EL (cell line): ENCODE results near the gene MEF2A.
A peak's percentile ranks its signal among the peaks of the same experiment; 100 is the strongest.

Experiments used
- DNase-seq: peaks from one replicate; pipeline ENCODE4 v3.0.0-alpha.2; 2016

The MEF2A gene

DNA sequence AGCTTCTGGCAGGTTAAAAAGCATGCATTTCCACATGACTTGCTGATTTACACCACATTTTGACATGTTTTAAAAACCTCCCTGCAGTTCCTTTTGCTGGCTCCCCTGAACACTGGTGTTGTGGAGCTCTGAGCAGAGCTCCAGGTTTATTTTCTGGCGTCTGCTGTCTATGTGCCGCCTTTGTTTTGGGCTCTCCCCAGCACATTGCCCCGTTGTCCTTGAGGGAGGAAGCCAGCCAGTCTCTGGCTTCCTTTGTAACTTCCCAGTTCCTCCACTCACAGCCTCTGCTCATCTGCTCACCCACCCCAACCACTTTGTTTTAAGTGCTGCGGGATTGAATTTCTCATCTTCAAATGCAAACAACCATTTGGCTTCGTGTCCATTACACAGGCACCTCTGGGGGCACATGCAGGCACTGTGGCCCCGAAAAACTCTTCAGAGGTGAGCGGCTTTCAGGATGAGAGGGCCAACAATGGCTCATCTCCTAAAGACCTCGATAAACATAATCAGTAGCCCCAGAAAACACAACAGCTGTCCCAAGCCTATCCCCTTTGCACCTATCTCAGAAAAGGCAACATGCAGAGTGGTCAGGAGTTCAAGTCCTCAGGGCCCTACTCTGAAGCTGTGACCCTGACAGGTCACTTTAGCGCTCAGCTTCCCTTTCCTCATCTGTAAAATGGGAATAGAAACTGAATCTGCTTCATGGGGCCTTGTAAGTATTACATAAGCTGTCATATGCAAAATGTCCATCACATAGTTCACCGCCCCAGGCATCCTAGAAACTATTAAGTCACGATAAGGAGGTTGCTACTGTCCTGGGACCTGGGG is 1.3 kb upstream of the MEF2A start:
- peak; percentile 20 for DNase-seq

DNA sequence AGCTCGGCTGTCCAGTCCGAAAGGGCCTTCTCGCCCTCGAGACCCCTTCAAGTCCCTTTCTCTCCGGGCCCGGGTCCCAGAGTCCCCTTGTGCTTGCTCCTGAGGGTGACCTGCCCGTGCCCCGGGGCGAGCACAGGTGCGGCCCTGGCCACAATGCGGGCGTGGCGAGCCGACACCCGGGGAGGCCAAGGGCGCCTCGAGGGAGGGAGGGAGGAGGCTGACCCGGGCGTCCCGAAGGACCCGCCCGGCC is 810 bp upstream of the MEF2A start:
- DNase-seq: no peak

DNA sequence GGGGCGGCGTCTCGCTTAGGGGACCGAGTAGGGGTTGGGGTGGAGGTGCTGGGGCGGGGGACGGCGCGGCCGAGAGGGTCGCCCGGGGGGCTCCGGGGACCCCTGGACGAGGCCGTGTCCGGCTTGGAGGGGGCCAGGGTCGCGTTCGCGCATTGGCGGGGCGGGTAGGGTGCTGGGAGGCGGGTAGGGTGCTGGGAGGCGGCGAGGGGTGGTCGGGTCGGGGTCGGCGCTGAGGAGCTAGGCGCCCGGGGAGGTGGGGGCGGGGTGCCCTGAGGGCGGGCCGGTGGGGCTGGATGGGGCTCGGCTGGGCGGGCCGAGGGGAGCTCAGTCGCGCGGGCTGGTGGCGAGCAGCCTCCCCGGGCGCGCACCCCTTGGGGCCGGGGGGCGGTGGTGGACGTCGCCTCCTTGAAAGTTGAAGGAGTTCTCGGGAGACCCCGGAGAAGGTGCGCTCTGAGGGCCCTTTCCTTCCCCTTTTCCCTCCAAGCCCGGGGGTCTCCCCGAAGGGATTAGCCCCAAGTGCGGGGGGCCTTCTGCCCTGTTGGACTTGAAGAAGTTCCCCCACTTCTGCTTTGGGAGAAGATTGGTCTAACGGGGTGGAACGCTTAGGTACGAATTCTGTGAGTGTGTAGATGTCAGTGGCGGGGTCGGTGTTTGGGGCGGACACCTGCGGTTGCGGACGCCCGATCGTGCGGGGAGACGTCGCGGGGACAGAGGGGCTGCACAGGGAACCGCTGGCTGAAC is 543 bp downstream of the MEF2A start:
- DNase-seq: peak; percentile 19

DNA sequence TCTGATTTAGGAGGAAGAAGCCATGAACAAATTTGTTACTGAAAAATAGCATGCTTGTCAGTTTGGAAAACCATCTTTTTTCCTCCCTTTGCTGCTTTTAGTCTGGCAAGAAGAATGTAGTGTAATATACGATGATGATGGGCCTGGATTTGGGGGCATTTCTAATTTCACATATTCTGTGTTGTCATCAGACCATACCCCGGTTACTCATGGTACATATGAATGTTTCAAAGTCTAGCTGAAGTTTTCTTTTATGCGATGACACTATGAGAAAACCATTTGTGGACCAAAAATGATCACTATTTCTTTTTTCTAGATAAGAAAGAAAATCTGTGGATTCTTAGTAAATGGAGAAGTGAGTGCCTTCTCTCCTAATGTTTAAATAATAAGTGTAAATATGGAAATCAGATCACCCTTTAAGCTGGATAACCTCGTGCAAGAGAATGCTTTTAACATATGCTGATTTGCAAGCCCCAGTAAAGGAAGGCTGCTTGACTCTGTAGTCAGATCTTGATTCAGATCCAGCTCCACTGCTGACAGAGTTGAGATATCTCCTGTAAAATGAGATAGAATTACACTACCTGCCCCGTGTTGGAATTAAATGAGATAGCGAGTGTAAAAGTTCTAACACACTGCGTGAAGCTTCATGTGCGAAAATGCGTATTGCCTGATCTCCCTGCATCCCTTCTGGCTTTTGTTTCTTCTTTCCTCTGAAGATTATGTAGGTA is 3.0 kb downstream of the MEF2A start:
- peak; percentile 25 for DNase-seq

DNA sequence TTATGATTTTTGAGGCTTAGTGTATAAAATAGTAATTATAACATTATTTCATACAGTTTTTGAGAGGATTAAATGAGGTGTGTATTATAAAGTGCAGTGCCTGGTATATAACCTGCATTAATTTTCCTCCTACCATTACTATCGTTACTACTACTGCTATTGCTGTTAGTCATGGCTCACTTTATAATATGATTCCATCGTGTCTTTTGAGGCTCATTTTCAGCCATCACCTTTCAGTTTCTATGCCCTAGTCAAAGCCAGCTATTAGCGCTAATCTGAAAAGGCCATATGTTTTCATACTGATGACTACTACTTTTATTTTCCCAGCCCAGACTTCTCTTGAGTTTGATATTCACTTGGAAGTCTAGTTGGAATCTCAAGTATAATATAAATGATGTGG is 5.5 kb downstream of the MEF2A start:
- DNase-seq: no peak

DNA sequence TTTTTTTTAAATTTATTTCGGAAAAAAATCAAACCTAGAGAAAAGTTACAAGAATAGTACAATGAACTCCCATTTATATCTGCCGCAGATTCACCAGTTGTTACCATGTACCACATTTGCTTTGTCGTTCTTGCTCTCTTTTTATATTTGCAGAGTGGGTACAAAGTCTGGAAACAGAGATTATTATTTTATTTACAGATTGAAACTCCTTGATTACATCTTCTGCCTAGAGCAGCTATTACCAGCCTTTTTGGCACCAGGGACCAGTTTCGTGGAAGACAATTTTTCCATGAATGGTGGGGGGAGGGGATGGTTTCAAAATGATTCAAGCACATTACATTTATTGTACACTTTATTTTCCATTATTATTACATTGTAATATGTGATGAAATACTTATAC is 8.3 kb downstream of the MEF2A start:
- DNase-seq: no peak

DNA sequence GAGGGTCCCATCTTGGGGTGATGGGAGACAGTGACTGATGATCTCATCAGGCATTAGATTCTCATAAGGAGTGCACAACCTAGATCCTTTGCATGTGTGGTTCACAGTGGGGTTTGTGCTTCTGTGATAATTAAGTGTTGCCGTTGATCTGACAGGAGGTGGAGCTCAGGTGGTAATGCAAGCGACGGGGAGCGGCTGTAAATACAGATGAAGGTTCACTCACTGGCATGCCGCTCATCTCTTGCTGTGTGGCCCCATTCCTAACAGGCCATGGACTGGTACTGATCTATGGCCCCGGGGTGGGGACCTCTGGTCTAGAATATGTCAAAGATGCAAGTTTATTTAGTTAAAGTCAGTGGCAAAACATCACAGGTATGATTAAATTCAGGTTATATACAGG is 8.7 kb downstream of the MEF2A start:
- no peak for DNase-seq

DNA sequence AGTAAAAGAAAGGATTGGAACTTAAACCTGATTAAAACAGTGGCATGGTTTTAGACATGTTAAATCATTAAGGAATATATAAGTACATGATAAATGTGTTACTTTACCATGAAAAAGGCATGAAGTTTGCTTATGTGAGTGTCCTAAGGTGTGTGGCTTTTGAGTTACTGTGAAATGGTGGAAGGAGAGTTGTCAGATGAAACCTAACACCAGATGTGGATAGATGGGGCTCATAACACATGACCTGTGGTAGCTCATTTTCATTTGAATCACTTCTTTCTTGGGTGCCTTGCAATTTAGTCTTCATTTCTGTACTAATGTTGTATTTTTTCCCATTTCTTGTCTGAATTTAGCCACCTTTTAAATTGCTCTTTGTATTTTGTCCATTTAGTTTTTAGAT is 13.0 kb downstream of the MEF2A start:
- no peak for DNase-seq

DNA sequence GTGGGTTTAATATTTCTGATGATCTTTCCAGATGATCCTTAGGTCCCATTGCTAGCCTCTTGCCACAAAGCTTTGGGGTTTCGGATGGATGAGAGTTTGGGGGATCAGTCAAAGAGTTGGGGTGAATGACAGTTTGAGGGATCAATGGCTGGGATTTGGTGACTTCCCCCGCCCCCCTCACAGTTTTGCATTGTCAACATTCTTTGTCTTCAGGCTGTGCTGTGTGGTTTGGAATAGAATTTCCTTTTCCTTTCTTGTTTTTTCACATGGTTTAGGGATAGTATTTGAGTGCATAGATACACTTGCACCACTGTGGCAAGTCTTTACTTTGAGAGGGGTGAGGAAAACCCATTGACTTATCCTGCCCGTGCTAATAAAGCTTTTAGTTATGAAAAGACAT is 14.3 kb downstream of the MEF2A start:
- peak; percentile 17 for DNase-seq

DNA sequence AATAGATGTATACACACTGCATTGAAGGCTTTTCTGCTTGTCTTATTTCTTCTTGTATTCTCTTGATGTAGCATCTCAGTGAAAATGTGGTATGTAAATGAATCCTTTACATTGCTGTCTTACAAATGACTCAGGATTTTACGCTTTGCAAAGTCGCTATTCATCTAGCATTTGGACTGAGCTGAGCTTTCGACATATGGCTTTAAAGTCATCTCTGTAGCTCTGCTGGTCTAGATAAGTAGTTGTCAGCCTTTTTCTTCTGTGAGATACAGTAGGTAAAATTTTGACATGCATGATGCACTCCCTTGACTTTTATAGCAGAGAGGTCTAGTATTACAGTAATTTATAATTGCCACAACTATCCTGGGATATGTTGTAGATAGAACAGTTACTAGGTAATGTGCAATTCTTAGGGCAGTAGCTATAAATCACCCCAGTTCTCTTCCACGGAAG is 16.8 kb downstream of the MEF2A start:
- DNase-seq: no peak

DNA sequence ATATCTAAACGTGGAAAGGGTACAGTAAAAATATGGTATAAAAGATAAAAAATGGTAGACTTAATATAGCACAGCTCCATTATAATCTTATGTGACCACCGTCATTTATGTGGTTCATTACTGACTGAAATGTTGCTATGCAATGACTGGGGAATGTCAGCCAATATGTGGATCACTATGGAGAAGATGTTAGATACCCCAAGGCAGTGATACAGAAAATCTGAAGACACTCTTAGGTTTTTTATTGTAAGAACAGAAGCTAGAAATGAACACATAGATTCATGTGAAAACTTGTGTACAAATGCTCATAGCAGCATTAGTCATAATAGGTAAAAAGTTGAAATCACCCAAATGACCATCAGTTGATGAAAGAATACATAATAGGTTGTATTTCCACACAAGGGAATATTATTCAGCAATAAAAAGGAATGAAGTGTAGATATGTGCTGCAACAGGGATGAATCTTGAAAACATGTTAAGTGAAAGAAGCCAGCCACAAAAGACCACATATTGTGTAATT is 18.4 kb downstream of the MEF2A start:
- no peak for DNase-seq

DNA sequence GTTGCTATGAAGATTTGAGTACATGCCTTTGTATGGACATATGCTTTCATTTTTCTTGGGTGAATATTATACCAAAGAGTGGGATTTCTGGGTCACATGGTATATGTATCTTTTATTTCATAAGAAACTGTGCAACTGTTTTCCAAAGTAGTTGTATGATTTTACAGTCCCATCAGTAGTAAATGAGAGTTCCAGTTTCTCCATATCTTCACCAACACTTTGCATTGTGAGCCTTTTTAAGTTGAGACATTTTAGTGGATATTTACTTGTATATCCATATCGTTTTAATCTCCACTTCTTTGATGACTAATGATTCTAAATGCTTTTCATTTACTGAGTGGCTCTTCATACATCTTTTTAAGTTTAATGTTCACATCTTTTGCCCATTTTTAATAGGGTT is 20.3 kb downstream of the MEF2A start:
- no peak for DNase-seq

DNA sequence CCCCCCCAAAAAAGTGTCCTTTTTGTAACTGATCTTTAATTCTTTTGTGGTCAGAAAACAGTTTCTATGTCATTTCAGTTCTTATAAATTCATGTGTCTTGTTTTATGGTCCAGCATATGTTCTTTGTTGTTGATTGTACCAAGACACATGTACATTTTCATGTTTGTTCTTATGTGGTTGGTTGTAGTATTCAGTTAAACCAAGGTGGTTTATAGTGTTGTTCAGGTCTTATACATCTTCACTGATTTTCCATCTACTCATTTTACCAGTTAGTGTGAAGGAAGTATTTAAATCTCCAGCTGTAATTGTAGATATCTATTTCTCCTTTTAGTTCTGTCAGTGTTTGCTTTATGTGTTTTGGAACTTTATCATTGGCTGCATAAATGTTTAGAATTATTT is 24.0 kb downstream of the MEF2A start:
- no peak for DNase-seq

DNA sequence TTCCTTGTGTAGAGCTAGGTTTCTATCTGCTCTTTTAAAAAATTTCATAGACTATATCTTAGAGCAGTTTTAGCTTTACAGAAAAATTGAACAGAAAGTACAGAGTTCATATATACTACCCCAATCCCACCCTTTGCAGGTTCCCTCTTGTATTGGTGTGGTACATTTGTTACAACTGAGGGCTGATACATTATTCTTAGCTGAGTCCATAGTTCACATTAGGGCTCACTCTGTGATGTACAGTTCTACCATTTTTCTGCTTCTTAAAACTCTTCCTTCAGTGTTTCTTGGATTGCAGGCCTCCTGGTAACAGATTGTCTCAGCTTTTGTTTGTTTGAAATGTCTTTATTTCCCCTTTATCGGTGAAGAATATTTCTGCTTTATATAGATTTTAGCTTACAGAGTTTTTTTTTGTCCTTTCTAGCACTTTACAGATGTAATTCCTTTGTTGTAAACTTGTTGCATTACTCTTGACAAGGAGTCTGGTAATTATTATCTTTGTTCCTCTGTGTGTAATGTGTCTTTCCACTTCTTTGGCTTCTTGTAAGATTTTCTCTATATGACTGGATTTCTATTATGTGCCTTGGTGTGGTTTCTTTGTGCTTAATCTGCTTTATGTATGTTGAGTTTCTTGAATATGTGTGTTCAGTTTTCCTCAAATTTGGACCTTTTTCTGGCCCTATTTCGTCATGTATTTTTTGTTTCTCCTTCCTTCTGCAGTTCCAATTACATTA is 25.3 kb downstream of the MEF2A start:
- no peak for DNase-seq

DNA sequence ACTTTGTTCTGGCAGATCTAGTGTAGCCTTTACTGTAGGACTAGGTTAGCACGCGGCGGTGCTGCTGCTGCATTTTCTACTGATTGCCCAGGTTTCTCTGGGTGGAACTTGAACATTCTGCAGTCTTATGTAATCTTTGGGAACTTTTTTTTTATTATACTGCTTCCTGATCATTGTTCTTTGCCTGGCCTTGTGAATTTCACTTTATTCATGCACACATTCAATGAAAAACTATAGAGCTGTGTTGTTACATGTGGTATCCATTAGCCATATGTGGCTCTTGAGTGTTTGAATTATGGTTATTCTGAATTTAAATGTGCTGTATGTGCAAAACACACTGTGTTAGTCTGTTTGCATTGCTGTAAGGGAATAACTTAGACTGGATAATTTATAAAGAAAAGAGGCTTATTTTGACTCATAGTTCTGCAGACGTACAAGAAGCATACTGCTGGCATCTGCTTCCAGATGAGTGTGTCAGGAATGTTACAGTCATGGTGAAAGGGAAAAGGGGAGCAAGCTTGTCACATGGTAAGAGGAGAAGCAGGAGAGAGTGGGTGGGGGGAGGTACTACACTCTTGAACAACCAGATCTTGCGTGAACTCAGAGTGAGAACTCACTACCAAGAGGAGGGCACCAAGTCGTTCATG is 26.5 kb downstream of the MEF2A start:
- DNase-seq: peak; percentile 37

DNA sequence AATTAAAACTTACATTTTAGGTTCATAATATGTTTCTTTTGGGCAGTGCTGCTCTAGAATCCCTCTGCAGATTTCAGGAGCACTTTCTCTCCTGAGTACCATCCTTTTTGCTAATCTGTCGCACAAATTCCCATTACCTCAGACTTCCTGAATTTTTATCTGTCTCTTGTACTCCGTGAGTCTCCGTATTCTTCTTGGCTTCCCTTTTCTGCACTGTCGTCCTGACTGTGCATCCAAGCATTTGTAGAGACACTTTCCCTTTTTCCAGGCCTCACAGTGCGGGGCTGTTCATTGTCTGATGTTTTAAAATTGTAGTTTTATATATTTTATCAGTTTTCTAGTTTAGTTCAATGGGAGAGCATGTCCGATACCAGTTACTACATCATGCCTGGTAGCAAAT is 27.3 kb downstream of the MEF2A start:
- no peak for DNase-seq

DNA sequence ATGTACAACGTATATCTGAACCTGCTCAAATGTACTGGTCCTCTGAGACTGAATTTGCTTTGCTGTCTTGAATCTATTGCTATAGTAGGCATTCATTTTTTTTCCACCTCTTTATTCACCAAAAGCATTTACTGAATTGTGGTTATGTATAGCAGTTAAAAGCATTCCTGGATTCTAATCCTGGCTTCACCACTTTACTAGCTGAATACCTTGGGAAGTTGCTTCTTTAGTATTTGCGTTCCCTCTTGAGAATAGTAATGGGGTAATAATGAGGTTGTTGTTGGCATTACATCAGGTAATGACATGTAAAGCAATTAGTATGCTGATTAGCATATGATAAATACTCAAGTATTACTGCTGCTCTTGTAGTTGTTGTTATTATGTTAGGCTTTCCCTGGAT is 29.1 kb downstream of the MEF2A start:
- no peak for DNase-seq

DNA sequence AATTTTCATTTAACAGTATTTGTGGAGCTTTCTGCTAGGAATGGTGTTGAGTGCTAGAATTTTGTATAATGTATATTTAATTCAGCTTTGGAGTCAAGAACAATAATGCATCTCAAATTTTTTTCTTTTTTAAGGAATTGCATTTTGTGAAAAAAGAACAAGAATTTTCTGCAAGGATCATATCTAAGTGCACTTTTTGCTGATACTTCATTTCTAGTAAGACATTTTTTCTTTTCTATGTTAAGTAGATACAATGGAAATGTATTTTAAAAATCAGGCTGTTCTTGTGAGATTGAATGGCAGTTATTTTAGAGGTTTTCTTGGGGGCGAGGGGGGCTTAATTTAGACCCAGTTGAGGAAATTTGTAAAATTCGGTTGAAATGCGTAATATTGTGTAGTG is 32.5 kb downstream of the MEF2A start:
- DNase-seq: no peak

DNA sequence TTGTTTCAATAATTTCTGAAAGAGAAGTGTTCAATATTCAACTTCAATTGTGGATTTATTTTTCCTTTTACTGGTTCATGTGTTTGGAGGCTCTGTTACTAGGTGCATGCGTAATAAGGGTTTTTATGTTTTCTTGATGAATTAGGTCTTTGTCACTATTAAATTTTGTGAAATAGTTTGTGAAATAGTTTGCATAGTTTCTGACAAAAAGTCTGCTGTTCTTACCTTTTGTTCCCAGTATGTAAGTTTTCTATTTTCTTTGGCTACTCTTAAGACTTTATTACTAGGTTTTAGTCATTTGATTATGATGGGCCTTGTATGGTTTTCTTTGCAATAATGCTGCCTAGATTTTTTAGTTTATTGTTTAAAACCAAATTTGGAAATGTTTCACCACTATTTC is 38.0 kb downstream of the MEF2A start:
- DNase-seq: no peak

DNA sequence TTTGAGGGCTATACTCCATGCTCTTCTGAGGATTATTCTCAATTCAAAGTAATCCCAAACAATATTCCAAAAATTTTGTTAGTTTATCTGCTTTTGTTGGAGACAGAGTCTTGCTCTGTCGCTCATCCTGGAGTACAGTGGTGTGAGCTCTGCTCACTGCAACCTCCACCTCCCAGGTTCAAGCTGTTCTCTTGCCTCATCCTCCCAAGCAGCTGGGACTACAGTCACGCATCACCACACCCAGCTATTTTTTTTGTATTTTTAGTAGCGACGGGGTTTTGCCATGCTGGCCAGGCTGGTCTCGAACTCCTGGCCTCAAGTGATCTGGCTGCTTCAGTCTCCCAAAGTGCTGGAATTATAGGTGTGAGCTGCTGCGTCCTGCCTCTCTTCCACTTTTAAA is 39.1 kb downstream of the MEF2A start:
- DNase-seq: no peak

DNA sequence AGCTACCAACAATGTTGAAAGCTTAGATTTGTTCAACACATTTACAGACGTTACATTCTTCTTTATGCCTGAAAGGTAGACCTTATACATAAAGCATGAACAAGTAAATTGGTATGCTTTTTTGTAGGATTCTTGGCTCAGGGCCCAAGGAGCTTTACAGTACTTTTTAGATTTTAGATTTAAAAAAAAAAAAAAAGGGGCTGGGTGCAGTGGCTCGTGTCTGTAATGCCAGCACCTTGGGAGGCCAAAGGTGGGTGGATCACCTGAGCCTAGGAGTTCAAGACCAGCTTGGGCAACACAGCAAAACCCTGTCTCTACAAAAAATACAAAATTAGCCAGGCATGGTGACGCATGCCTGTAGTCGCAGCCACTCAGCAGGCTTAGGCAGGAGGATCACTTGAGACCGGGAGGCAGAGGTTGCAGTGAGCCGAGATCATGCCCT is 39.7 kb downstream of the MEF2A start:
- DNase-seq: no peak

DNA sequence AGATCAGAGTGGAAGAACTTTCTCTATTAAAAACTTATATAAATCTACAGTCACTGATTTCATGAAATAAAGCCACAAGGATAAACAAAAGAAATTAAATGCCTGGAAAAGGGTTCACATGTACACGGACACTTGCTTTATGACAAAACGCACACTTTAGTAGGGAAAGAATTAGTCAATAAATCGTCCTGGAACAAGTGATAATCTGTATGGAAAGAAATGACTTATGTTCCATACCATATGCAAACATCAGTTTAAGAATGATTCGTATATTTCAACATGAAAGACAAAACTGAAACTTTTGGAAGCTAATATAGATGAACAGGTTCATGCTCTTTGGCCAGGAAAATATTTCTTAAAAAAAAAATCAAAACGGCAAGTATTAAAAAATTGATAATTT is 40.2 kb downstream of the MEF2A start:
- no peak for DNase-seq

DNA sequence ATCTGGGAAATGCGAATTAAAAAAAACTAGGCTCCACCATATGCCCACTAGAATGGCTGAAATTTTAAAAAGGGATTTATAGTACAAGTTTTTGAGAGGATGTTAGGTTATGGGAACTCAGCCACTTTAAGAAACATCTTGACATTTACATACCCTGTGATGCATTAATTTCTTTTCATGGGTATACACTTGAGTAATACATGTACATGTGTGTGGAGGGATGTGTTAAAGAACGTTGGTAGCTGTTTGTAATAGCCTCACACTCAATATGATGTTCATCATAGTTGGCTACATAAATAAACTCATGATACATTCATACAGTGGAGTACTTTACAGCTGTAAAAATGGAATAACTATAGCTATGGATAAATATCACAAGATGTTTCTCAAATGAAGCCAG is 40.9 kb downstream of the MEF2A start:
- no peak for DNase-seq
